CD4-positive, alpha-beta T cell treated with Interferon gamma for 1 hour (primary cell): ENCODE measurements around the gene KAZALD1.

ENCODE experiments used
- DNase-seq: peaks from one replicate; pipeline ENCODE4 v3.0.0-alpha.2; 2020

Gene KAZALD1

GRCh38 chr10:101061624-101062231 lies at the start of gene KAZALD1:
TSS of gene KAZALD1 (plus strand) at chr10:101061989. CDS start at chr10:101062593, 604 bp downstream.
- DNase-seq: no peak

- peak; percentile 76 for DNase-seq
Observed at GRCh38 chr10:101012525-101013364, 49.0 kb upstream of the KAZALD1 start.

- no peak for DNase-seq
Observed at GRCh38 chr10:101013365-101013825, 48.4 kb upstream of the KAZALD1 start.

- DNase-seq: peak; percentile 66
Observed at GRCh38 chr10:101014230-101014884, 47.4 kb upstream of the KAZALD1 start.

- no peak for DNase-seq
Observed at GRCh38 chr10:101014966-101015581, 46.7 kb upstream of the KAZALD1 start.

- no peak for DNase-seq
Observed at GRCh38 chr10:101015582-101015973, 46.2 kb upstream of the KAZALD1 start.

GRCh38 chr10:101016814-101017213 lies 45.0 kb upstream of the KAZALD1 start:
- DNase-seq: no peak

- peak; percentile 24 for DNase-seq
Observed at GRCh38 chr10:101018118-101018599, 43.6 kb upstream of the KAZALD1 start.

GRCh38 chr10:101018600-101019439 lies 43.0 kb upstream of the KAZALD1 start:
- DNase-seq: peak; percentile 68

GRCh38 chr10:101019440-101019703 lies 42.4 kb upstream of the KAZALD1 start:
- no peak for DNase-seq

- no peak for DNase-seq
Observed at GRCh38 chr10:101020427-101021075, 41.2 kb upstream of the KAZALD1 start.

GRCh38 chr10:101021239-101021638 lies 40.5 kb upstream of the KAZALD1 start:
- no peak for DNase-seq

GRCh38 chr10:101021692-101022251 lies 40.0 kb upstream of the KAZALD1 start:
- DNase-seq: no peak

GRCh38 chr10:101022967-101023705 lies 38.7 kb upstream of the KAZALD1 start:
- no peak for DNase-seq

GRCh38 chr10:101027106-101027720 lies 34.6 kb upstream of the KAZALD1 start:
- DNase-seq: no peak

GRCh38 chr10:101028446-101029337 lies 33.1 kb upstream of the KAZALD1 start:
- DNase-seq: no peak

GRCh38 chr10:101029520-101030295 lies 32.1 kb upstream of the KAZALD1 start:
- no peak for DNase-seq

GRCh38 chr10:101030496-101031127 lies 31.2 kb upstream of the KAZALD1 start:
- no peak for DNase-seq
